ENCODE results near the gene NUAK1. TPM values are rescaled to one million over a fixed set of nuclear protein-coding genes. Genes with fewer than 3 reads are reported as not detected.
"Not testable (repeated sequence)": the region's sequence is repeated elsewhere in the genome, so short reads cannot be mapped to it uniquely, and the experiment has no call there.

The NUAK1 gene
- polyA plus RNA-seq, 3 donors, result 2.8 to 16.1 (median 11.6) TPM

DNA sequence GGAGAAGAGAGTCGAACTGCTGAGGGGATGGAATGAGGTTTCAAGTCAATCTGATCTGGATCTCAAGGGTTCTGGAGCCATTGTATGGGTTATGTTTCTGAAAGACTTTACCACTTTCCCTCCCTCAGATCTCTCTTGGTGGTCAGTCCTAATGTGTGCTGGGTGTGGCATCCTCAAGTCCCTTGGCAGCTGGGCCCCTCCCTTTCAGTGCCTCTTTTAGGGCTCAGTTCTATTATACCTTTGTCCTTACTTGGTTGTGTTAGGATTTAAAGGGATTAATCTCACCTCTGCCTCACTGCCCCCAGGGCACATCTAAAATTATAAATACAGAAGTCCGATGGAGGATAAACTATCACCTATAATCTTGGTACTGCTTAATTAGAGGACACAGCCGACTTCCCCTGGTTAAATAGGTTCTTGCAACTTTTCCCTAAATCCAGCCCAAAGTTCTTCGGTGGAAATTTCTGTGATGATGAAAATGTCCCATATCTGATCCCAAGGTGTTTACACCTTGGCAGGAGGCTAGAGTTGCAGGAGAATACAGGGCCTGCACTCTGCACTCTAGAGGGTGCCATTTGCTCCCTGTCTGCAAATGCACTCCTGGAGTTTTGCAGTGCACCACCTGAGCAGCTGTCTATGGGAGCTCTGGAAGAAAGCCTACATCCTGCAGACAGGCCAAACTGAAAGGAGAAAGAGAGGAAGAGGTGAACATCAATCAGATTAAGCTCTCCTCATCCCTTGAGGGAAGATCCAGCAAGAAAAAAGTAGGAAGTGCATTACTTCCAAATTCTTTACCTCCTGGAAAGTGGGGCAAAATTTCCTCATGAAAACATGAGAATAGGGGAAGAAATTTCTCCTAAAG, 106.8 kb downstream of the NUAK1 start:
- WGBS, 3 donors, result 78 to 95% (median 91%) methylated on average over 4 of the region's 4 CpGs
- H3K27ac ChIP-seq (ENCODE audit: low read depth, low read length), result no peak overlapping the region

GRCh38 chr12:106030210-106031071, 108.3 kb downstream of the NUAK1 start:
- 39 to 54% (median 46%) methylated on average over 12 of the region's 12 CpGs for WGBS, 3 donors
- H3K27ac ChIP-seq (ENCODE audit: low read depth, low read length), result no peak overlapping the region

DNA sequence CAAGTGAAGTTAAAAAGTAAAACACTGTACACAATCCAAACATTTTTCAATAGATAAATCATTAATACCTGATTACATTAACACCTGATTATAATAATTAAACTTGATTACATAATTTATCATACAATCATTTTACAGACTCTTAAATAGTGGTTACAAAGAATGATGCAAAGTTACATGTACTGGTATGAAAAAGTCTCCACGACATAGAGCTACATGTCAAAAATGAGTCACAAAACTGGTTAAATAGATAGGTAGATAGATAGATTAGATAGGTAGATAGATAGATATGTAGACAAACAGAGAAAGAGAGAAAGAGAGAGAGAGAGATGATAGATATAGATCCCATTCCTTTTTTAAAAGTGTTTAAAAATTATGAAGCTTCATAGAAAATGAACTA, 109.2 kb downstream of the NUAK1 start:
- 63 to 94% (median 92%) methylated on average over 1 of the region's 1 CpG for WGBS, 3 donors

GRCh38 chr12:106027911-106028310, 110.8 kb downstream of the NUAK1 start:
- 73 to 94% (median 92%) methylated on average over 6 of the region's 6 CpGs for WGBS, 3 donors
- no peak overlapping the region for H3K27ac ChIP-seq (ENCODE audit: low read depth, low read length)

More for the DNA sequence above, 109.2 kb downstream of the NUAK1 start:
- H3K27ac ChIP-seq (ENCODE audit: low read depth, low read length), result no peak overlapping the region

- 59 to 91% (median 90%) methylated on average over 5 of the region's 5 CpGs for WGBS, 3 donors
- no peak overlapping the region for H3K27ac ChIP-seq (ENCODE audit: low read depth, low read length)
These were observed 111.5 kb downstream of the NUAK1 start for GRCh38 chr12:106027286-106027685.

GRCh38 chr12:106025129-106025528, 113.6 kb downstream of the NUAK1 start:
- WGBS, 3 donors, result 63 to 94% (median 90%) methylated on average over 2 of the region's 2 CpGs
- H3K27ac ChIP-seq (ENCODE audit: low read depth, low read length), result no peak overlapping the region

DNA sequence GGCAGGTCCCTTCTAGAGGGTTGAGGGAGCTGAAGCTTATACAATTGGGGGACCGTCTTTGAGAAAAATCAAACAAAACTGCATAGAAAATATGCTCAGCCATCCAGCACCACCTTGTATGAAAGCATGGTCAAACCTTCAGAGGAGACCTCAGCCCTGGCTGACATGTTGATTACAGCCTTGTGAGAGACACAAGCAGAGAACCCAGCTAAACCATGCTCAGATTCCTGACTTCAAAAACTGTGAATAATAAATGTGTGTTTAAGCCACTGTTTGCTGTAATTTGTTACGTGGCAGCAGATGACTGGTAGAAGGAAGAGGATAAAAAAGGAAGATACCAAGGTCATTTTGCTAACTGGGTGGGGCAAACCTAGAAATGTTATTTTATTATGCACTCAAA, 115.7 kb downstream of the NUAK1 start:
- no peak overlapping the region for H3K27ac ChIP-seq (ENCODE audit: low read depth, low read length)
- 44 to 93% (median 88%) methylated on average over 2 of the region's 2 CpGs for WGBS, 3 donors

- no peak overlapping the region for H3K27ac ChIP-seq (ENCODE audit: low read depth, low read length)
- WGBS, 3 donors, result 25 to 69% (median 60%) methylated on average over 5 of the region's 5 CpGs
These were observed 116.2 kb downstream of the NUAK1 start for GRCh38 chr12:106022568-106023012.

DNA sequence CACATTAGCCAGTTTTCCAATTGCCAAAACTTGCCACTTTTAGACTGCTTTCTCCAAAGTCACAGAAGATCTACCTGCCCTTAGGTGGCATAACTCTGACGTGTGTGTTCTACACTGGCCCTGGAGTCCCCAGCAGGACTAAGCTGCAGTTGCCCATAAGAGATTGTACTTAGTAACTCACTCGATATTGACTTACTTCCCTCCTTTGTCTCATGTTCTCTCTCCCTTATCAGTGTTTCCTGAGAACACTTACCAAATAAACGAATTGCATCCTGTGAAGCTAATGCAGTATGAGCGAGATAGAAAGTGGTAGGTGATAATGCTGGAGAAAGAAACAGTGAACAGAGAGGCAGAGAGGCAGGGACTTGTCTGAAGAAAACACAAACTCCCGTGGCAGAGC, 117.2 kb downstream of the NUAK1 start:
- H3K27ac ChIP-seq (ENCODE audit: low read depth, low read length), result no peak overlapping the region

DNA sequence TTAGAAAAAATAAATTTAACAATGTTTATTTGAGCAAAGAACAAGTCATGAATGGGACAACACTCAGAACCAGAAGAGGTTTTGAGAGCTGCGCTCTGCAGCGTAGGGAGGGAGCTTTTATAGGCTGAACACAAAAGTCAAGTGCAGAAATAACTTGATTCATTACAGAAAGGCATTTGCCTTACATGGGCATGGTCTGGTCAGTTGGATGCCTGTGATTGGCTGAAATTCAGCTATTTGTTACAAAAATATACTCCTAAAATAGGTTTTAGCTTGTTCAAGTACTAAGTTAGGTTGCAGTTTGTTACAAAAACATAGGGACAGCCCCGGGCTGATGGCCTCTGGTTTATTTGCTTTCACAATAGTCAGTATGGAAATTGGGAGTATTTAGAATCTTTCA, 118.0 kb downstream of the NUAK1 start:
- 67 to 90% (median 82%) methylated on average over 3 of the region's 3 CpGs for WGBS, 3 donors
- H3K27ac ChIP-seq (ENCODE audit: low read depth, low read length), result no peak overlapping the region

More for the DNA sequence above, 117.2 kb downstream of the NUAK1 start:
- whole genome bisulfite sequencing, 3 donors, result 40 to 53% (median 43%) methylated on average over 5 of the region's 5 CpGs

DNA sequence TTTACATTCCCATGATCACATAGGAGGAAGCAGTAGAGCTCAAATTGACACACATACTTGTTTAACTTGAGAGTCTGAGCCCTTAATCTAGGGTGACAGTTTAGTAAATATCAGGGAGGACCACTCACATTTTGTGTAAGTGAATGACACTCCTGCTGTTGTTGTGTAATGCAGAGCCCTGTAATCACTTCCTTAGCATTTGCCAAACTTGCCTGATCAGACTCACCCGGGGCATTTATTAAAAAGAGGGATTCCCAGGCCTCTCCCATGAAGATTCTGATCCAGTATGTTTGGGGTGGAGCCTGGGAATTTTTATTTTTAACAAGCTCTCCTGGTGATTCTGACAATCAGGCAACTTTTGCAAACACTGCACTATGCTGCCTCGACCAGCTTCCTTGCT, 119.6 kb downstream of the NUAK1 start:
- H3K27ac ChIP-seq (ENCODE audit: low read depth, low read length), result no peak overlapping the region
- 64 to 81% (median 79%) methylated on average over 2 of the region's 2 CpGs for WGBS, 3 donors

DNA sequence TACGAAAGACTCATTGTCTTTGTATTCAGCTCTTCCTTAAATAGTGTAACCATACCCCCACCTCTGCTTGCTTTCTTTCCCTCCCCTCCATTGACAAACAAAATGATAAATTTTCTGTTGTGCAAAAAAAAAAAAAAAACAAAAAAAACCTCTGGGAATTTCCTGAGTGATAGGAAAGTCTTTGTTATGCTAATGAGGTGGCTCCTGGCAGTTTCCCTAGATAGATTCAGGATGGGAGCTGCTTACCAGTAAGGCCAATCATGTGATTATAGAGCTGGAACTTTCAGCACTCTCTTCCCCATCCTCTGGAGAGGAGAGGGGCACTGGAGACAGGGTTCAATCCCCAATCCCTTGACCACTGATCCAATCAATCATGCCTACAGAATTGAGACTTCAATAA, 120.5 kb downstream of the NUAK1 start:
- no peak overlapping the region for H3K27ac ChIP-seq (ENCODE audit: low read depth, low read length)
- 89 to 100% (median 94%) methylated on average over 1 of the region's 1 CpG for WGBS, 3 donors

DNA sequence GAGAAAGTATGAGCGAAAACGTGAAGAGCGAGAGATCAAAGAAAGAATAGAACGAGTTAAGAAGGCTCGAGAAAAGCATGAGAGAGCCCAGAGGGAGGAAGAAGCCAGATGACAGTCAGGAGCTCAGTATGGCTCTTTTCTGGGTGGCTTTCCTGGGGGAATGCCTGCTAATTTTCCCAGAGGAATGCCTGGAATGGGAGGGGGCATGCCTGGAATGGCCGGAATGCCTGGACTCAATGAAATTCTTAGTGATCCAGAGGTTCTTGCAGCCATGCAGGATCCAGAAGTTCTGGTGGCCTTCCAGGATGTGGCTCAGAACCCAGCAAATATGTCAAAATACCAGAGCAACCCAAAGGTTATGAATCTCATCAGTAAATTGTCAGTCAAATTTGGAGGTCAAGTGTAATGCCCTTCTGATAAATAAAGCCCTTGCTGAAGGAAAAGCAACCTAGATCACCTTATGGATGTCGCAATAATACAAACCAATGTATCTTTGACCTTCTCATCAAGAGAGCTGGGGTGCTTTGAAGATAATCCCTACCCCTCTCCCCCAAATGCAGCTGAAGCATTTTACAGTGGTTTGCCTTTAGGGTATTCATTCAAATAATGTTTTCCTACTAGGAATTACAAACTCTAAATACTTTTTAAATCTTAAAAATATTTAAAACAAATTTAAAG, 122.0 kb downstream of the NUAK1 start:
- not testable (repeated sequence) for H3K27ac ChIP-seq (ENCODE audit: low read depth, low read length)
- 82 to 95% (median 95%) methylated on average over 7 of the region's 7 CpGs for WGBS, 3 donors

DNA sequence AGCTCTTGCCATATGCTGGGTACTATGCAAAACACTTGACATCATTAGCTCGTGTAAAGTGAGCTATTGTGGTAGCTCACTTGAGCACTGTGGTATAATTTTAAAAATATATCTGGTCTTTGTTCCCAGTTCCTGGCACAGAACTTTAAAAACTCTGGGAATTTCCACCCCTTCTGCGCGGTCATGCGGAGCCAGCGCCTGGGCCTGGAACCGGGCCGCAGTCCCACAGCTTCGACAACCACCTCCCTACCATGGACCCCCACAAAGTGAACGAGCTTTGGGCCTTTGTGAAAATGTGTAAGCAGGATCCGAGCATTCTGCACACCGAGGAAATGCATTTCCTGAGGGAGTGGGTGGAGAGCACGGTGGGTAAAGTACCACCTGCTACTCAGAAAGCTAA, 123.1 kb downstream of the NUAK1 start:
- no peak overlapping the region for H3K27ac ChIP-seq (ENCODE audit: low read depth, low read length)
- WGBS, 3 donors, result 76 to 78% (median 77%) methylated on average over 12 of the region's 12 CpGs

DNA sequence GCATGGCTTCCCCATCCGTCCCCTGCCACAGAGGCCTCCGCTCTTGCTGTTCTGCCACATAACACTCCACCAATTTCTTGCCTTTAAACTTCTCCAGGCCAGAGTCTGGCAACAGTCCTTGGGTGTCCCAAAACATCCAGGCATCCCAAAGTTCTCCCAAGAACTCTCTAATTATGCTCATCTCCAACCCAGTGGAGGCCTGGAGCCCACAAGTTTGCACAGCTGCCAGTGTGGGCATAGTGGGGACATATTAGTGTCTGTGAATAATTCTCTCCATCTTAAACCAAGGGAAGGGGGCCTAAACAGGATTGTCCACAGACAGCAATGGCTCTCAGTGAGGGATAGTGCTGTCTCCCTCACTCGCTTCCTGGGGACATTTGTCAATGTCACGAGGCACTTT, 124.8 kb downstream of the NUAK1 start:
- no peak overlapping the region for H3K27ac ChIP-seq (ENCODE audit: low read depth, low read length)
- WGBS, 3 donors, result 92 to 99% (median 94%) methylated on average over 4 of the region's 4 CpGs
